GM21367 (cell line): ENCODE results near the gene PTPN11.

Source experiments
- ATAC-seq: cut with Tn5 transposase; IDR thresholded peaks from one replicate; pipeline ENCODE4 v1.9.1; 2021; ENCODE audit not compliant: unreplicated experiment

Gene PTPN11

GRCh38 chr12:112538740-112539139 lies 120.0 kb downstream of the PTPN11 start:
- ATAC-seq, result no peak

- no peak for ATAC-seq
Observed at GRCh38 chr12:112539221-112539620, 120.5 kb downstream of the PTPN11 start.

- no peak for ATAC-seq
Observed at GRCh38 chr12:112540021-112540420, 121.3 kb downstream of the PTPN11 start.

- ATAC-seq, result no peak
Observed at GRCh38 chr12:112543751-112544150, 125.0 kb downstream of the PTPN11 start.

GRCh38 chr12:112546339-112546738 lies 127.6 kb downstream of the PTPN11 start:
- no peak for ATAC-seq

- ATAC-seq, result no peak
Observed at GRCh38 chr12:112546996-112547395, 128.2 kb downstream of the PTPN11 start.

- ATAC-seq, result no peak
Observed at GRCh38 chr12:112549031-112549430, 130.3 kb downstream of the PTPN11 start.

GRCh38 chr12:112551681-112552080 lies 132.9 kb downstream of the PTPN11 start:
- no peak for ATAC-seq

- ATAC-seq, result no peak
Observed at GRCh38 chr12:112555621-112556233, 137.0 kb downstream of the PTPN11 start.

GRCh38 chr12:112557951-112558630 lies 139.3 kb downstream of the PTPN11 start:
- ATAC-seq, result no peak
